CD4-positive, alpha-beta T cell treated with Interleukin-6 at 100 ng/mL for 8 hours (primary cell): ENCODE results near the gene FAM83E.

Source experiments
- DNase-seq: peaks from one replicate; pipeline ENCODE4 v3.0.0-alpha.2; 2020; ENCODE audit warnings: mixed read lengths, low spot score

FAM83E gene

GRCh38 chr19:48628486-48629296 lies 13.8 kb upstream of the FAM83E start:
- DNase-seq, result no peak

GRCh38 chr19:48627865-48628314 lies 13.0 kb upstream of the FAM83E start:
- no peak for DNase-seq

DNA sequence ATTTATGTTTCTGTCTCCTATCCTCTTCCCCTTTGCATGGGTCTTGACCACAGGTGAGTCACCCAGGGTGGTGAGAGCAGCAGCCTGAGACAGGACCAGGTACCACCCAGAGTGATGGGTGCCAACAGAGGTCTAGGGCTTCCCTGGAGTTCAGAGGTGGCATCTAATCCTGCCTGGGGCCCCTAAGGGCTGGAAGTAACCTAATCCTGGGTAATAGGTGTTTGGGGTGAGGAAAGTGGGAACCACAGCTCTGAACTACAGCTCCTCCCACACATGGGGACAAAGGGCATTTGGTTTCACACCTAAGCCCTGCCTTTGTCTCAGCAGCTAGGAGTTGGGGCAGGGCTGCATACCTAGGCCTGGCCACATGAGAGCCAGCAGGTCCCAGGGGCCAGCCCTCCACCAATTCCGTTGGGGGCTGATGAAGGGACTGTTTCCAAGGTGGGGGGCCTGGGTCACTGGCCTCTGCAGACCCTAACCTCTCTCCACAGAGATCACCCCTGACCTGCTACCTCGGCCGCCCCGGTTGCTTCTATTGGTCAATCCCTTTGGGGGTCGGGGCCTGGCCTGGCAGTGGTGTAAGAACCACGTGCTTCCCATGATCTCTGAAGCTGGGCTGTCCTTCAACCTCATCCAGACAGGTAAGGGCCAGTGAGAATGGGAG lies 12.5 kb upstream of the FAM83E start:
- DNase-seq, result no peak

GRCh38 chr19:48625891-48626327 lies 11.0 kb upstream of the FAM83E start:
- no peak for DNase-seq

DNA sequence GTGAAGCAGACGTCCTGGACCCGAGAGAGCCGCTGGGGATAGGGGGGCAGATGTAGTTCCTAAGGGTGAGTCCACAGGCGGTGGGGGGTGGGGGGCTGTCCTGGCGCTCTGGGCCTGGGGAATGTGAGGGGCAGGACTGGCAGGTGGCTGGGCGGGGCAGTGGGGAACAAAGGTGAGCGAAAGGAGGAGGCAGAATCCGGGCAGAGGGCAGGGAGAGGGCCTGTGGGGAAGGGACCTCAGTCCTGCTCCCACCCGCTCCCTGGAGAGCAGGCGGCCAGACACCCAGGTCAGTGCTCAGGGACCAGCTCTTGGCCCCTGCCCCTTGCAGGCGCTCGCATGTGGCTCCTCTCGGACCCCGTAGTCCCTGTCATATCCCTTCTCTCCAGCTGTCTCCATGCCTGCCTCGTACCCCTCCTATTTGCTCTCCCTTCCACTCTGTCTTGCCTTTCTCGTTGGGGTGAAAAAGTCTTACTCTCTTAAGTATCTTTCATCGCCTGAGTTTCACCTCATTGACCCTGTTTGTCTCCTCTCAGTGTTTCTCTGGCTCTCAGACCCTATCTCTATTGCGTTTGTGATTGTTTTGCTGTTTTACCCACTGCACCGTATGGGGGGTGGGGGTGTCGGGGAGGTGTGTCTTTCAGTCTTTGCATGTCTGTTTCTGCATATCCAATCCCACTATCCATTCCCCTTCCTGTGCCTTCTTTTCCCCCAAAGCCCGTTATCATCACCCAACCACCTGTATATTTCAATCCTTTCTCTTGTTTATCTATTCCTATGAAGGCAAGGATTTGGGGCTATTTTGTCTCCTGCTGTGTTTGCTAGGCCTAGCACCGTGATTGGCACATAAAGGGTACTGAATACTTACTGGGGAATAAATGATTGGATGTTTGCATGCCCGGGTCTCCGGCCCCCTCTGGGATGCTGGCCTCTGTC lies 10.2 kb upstream of the FAM83E start:
- no peak for DNase-seq

GRCh38 chr19:48624067-48624594 lies 9.3 kb upstream of the FAM83E start:
- peak; percentile 95 for DNase-seq

DNA sequence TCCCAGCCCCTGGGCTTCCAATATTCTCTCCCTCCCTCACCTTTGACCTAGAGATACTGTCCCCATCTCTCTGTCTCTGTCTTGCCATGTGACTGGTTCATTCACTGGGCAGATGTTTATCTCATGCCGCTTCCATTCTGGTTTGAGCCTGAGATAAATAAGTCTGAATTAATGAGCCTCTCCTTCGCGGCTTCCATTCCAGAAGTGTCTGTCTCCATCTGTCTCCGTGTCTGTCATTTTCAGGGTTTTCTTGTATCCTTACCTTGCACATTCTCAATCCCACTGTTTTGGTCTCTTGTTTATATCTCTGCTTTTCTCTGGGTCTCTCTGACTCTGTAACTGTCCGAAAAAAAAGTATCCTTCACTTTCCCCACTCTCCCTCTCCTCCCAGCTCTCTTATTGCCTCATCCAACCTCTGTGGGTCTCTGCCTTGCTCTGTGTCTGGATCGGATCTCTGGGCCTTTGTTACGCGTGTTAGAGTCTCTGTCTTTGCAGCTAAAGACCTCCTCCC lies 8.7 kb upstream of the FAM83E start:
- DNase-seq, result no peak

DNA sequence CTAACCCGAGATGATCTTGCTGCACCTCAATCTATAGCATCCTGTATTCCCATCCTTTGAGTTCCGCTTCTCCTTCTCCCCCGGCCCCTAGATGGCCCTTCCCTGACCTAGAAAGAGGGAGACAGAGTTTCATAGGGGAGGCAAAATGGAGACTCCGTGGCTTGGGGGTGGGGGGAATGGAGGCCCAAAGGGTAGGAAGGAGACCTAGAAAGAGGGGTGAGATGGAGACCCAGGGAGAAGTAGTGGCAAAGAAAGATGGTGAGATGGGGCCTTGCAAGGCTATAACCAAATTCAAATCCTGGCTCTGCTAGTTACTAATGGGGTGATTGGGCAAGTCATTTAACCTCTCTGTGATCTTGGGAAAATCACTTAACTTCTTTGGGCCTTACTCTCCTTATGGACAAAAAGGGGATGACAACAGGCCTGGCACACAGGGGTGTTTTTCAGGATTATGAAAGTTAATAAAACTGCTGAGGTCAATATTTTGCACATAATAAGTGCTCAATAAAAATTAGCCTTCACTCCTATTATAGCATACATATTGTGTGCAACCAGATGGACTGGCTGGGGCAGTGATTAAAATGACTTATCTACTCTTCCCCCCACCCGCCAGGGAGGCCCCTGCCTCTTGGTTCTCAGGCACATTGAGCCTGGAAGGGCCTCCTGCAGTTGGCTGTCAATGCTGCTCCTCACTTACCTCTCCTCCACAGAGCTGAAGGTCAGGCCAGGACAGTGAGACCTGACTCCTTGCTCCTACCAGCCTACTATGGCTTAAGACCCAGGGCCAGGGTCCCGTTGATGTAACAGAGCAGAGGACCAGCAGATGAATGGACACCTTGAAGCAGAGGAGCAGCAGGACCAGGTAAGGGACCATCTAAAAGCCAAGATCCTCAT lies 5.1 kb upstream of the FAM83E start:
- no peak for DNase-seq

GRCh38 chr19:48618916-48619691 lies 4.2 kb upstream of the FAM83E start, which contains the start of the genes RPL18 and SPHK2:
RPL18 (minus strand) TSS chr19:48619178; CDS start chr19:48619143, 35 bp downstream.
SPHK2 (plus strand) TSS chr19:48619506; CDS start chr19:48620515, 1,009 bp downstream.
- peak; percentile 98 for DNase-seq

DNA sequence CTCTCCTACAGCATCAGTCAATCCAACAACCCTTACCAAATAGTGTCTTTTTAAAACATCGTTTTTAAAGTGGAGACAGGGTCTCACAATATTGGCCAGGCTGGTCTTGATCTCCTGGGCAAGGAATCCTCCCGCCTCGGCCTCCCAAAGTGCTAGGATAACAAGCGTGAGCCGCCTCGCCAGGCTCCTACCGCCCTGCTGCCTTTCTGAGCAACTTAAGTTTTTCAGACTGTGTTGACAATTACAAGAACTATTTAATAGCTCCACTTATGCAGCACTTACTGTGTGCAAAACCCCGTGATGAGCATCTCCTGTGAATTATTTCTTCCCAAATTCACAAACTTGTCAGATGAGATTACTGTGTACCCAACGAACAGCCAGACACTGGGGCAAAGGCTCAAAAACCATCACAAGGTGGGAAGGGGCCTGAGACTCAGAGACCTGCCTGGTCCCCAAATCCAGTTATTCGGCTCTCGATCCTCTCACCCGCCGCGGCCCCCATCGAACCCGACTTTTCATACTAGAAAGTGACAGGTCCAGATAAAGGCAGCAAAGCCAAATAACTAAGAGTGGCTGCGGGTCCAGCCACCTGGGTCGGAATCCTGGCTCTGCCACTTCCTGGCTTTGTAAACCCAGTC lies 3.5 kb upstream of the FAM83E start:
- no peak for DNase-seq

GRCh38 chr19:48617146-48617937 lies 2.5 kb upstream of the FAM83E start:
- no peak for DNase-seq

- DNase-seq, result no peak
Observed at GRCh38 chr19:48616491-48617056, 1.7 kb upstream of the FAM83E start.

GRCh38 chr19:48616041-48616436 lies 1.2 kb upstream of the FAM83E start:
- DNase-seq, result no peak

GRCh38 chr19:48615231-48616040 lies 560 bp upstream of the FAM83E start:
- DNase-seq, result no peak

DNA sequence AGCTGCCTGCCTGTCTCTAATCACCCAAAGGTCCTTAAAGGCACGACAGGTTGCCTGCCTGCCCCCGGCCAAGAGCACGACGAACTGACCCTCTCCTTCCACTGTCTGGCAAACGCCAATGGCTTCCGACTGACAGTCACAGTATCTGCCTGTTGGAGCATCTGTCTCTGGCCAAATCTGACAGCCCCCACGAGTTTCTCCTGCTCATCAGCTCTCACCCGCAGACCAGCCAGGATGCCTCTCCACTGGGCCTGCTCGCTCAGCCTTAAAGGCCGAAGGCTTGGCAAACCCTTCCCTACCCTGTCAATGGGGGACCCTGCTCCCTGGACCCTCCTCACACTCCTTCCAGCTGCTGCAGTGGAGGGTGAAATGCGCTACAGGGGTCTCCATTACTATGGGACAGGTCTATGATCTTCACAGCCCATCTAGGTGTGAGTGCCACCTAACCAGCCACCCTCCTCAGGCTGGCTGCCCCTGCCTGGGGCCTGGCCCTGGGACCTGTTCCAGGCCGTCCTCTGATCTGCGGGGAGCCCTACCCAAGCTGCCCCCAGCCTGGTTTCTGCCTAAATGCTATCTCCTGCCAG lies 932 bp downstream of the FAM83E start:
- DNase-seq, result no peak

GRCh38 chr19:48613024-48613851 lies 1.6 kb downstream of the FAM83E start:
- no peak for DNase-seq
